Cardiac fibroblast (primary cell): ENCODE measurements around the gene SRPX.

Source experiments
- DNase-seq, 2 donors: peaks; one replicate each; pipeline versions ENCODE4 v3.0.0 to v3.0.0-alpha.2; 2010; ENCODE audit warnings: low read depth in 2 of 2
- H3K4me3 ChIP-seq, 2 donors: replicated peaks in 1 of 2; 1 replicate in 1 of 2; 2 replicates in 1 of 2; pipeline ENCODE4 v1.5.1; 2011; ENCODE audit warnings: low read depth in 2 of 2, low read length in 2 of 2, mild to moderate bottlenecking in 2 of 2, moderate library complexity in 1 of 2
- TF ChIP-seq, protein P1 (sequence below): IDR thresholded peaks from one replicate; pipeline ENCODE4 v1.5.1; 2011; ENCODE audit warnings: low read depth, mild to moderate bottlenecking, low read length, inconsistent platforms

Gene SRPX

DNA sequence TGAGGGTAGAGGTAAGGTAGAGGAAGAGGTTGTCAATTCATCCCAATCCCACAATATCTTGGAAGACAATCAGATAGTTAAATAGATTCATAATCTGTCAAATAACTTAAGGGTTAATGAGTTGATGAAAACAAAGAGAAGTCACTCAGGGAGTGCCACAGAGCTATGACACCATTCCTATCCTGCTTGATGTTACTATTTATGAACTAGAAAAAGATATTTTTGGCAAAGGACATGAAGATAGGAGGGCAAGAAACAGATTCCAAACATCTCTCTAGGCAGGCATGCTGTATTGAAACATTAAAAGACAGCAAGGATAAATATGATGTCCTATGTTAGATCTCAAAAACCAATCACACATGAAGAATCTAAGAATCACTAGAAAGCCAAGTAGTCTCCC is 3.5 kb upstream of the SRPX start:
- H3K4me3 ChIP-seq = no peak overlapping the region
- DNase-seq = no peak
- TF ChIP-seq, protein P1, sequence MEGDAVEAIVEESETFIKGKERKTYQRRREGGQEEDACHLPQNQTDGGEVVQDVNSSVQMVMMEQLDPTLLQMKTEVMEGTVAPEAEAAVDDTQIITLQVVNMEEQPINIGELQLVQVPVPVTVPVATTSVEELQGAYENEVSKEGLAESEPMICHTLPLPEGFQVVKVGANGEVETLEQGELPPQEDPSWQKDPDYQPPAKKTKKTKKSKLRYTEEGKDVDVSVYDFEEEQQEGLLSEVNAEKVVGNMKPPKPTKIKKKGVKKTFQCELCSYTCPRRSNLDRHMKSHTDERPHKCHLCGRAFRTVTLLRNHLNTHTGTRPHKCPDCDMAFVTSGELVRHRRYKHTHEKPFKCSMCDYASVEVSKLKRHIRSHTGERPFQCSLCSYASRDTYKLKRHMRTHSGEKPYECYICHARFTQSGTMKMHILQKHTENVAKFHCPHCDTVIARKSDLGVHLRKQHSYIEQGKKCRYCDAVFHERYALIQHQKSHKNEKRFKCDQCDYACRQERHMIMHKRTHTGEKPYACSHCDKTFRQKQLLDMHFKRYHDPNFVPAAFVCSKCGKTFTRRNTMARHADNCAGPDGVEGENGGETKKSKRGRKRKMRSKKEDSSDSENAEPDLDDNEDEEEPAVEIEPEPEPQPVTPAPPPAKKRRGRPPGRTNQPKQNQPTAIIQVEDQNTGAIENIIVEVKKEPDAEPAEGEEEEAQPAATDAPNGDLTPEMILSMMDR = no peak

DNA sequence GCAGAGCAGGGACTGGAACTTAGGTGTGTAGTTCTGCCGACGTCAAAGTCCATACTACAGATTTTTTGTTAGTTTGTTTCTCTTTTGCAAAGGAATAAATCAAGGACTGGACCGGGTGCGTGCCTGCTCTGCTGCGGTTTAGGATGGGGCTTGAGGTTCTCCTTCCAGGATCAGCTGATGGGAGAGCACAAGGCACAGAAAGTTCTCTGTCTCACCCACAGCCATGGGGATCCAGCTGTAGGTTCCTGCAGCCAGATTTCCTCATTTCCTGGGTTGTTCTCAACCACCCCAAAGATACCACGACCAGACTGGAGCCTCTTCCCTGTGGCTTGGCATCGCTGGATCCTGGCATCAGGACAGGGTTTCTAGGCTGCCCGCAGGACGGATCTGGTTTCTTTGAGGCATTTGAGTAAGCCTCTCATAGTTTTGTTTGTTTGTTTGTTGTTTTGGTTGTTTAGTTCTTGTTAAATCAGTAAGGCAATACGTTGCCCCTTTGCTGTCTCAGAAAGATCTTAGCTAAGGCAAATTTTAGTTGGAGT is 789 bp upstream of the SRPX start:
- H3K4me3 ChIP-seq = peak overlapping the region; percentile 74 to 78
- TF ChIP-seq, protein P1 = no peak
- peak in 1 of 2 donors; percentile 38 for DNase-seq

DNA sequence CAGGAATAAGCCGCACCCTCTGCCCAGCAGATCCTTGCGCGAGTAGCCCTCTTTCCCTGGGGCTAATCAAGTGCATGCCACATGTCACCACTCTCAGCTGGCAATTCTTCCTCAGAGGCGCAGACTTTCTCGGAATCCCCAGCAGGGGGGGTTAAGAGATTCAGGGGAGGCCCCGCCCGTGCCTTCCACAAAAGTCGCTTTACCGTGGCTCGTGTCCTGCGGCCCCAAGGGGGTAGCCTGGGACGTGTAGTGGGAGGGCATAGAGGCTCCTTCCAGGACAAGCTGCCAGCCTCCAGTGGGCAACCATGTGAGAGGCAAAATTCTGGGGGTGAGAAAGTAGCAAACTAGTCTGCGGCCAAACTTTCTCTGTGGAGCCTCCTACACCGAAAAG is 652 bp downstream of the SRPX start:
- peak overlapping the region; percentile 74 to 78 for H3K4me3 ChIP-seq
- peak; percentile 66 to 74 for DNase-seq
- TF ChIP-seq, protein P1 = peak; percentile 38

DNA sequence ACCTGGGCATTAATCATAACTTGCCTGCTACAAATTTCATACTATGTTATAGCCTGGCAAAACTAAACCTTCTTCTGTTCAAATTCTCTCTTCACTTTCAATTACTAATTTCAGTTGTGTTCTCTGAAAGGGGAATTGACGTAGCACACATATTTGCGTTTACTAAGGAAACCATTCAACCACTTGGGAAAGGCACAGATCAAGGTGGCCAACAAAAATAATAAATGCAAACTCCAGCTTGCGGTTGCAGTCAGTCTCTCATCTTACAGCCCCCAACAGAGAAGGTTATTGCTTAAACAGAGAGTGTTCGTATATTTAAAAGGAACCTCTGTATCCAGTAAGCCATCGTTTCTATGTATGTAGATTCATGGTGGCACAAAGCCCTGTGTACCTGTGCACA is 4.0 kb downstream of the SRPX start:
- TF ChIP-seq, protein P1 = no peak
- peak overlapping the region; percentile 14 to 78 for H3K4me3 ChIP-seq
- no peak for DNase-seq

DNA sequence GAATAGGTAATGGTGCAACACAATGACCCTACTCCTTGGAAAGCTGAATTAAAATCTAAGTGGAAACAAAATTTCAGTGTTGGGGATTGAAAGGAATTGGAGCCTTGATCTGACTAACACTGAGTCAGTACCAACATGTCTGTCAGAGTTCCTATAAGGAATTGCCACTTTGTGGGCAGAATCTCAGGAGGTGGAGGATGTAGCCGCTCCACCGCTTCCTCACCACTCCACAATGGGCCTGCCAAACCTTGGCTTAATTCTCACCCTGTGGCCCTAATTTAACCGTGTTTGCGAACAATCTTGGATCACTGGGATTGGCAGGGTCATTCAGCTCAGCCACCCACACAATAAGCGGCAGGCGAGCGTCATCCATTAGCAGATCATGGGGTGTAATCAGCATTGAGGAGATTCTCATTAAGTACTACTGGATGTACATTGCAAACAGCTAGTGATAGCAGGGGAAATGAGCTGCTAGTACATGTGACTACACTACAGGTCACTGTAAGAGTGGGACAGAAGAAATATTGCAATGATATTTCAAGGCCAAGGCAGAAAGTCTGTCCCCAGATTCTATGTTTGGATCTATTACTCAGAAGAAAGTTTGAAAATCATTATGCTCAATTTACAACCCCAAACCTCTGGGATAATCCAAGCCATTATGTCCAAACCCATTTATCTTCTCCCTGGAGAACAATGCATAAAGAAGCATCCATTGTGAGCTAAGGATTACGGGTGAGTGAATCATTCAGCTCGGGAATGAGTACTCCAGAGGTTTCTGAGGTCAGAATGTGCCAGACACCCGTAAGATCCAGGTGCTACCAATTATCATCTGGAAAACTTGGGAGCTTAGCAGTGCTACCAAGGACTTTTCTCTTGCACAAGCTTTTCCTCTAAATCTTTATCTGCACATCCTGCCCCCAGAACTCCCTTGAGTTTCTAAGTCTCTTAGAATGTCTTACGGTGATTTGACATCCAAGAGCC is 5.8 kb downstream of the SRPX start:
- TF ChIP-seq, protein P1 = no peak
- H3K4me3 ChIP-seq = no peak overlapping the region
- peak; percentile 51 to 74 for DNase-seq

DNA sequence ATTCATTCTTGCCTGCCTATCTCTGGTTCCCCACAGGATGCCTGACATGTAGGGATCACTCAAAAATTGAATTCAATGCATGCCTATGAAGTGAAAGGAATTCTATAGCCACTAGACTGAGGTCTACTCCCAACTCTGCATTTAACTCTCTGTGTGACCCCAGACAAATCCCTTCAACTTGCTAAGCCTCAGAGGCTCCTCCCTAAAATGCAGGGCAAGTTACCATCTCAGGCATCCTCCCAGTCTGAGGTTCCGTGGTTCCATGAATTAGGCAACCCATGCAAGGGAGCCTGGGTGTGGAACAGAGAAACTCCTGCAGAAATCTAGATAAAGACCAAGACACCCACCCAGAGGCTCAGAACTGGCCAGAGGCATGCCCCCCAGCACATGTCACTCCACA is 6.6 kb downstream of the SRPX start:
- no peak for DNase-seq
- peak overlapping the region in 1 of 2 donors; percentile 13 for H3K4me3 ChIP-seq
- TF ChIP-seq, protein P1 = no peak
